OCI-LY7 (cell line): ENCODE results near the gene CDKN1C.

ENCODE experiments used
- CTCF ChIP-seq: fragments of 200-600 bp; sonication (generic); conservative IDR thresholded peaks from 2 replicates; pipeline ENCODE4 v1.5.1; 2014; ENCODE audit warnings: mild to moderate bottlenecking, antibody characterized with exemption, low read length, moderate library complexity, mixed read lengths
- EZH2phosphoT487 ChIP-seq: fragments of 200-600 bp; sonication (generic); IDR thresholded peaks from 2 replicates; pipeline ENCODE4 v1.6.1; 2018; ENCODE audit warnings: low read depth, borderline replicate concordance, mild to moderate bottlenecking, mixed run types, antibody characterized with exemption, low read length, moderate library complexity, mixed read lengths

DNA sequence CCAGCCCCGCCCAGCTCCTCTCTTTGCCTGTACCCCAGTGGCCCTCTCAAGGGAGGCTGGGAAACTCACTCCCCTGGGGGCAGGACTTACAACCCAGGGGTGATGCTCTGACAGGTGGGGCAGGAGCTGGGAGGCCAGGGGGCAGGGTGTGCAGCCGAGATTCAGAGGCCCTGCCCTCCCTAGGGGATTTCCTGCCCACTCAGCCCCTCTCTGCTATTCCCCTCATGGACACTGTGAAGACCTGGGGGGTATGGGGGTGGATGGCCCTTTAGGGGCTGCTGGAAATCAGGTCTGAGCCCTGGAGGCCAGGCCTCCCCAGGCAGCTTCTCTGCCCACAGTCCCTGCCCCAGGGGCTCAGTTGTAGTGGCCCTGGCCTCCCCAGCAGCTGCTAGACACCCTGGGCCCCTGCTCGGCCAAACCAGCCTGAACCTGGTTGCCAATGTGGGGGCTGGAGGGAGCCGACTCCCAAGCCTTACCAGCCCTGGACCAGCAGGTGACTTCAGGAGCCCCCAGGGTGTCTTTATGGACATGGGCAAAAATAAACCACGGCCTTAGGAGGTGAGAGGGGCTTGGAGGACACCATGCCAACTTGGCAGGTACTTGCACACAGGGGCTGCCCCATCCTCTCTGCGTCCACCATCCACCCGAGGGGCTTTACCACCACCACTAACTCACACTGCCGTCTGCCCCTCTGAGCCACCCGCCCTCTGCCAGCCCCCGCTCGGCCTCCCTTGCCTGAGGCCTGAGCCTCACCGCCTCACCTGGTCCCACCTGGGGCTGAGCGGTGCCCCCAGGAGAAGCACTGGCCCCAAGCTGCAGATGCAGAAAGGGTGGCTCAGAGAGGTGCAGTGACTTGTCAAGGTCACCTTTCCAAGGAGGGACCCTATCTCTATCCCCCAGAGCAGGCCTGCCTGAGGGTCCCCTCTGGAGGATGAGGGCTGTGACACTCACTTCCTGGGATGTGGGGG is 46.5 kb upstream of the CDKN1C start:
- no peak for TF ChIP-seq CTCF
- no peak for TF ChIP-seq EZH2phosphoT487
